HEK293 (cell line): ENCODE data around the gene GALT.
A peak's percentile ranks its signal among the peaks of the same experiment; 100 is the strongest.

Experiments used
- CTCF ChIA-PET: fragments of 350-600 bp; formaldehyde crosslinking; extraction: SDS; loops from one replicate; lab custom pipeline; 2021; ENCODE audit warnings: antibody characterized with exemption; lab: Yijun Ruan, JAX
- POLR2A ChIA-PET: fragments of 300-600 bp; formaldehyde crosslinking; extraction: SDS; loops from one replicate; lab custom pipeline; 2020; ENCODE audit warnings: antibody characterized with exemption, inconsistent platforms; lab: Yijun Ruan, JAX
- H3K27ac ChIP-seq: fragments of 200-500 bp; sonication (Bioruptor generic); 2 replicates; pipeline ENCODE4 v1.5.1; 2014; ENCODE audit warnings: low read depth, low read length, control low read depth, inconsistent platforms; ENCODE audit errors: extremely low read depth
- H3K36me3 ChIP-seq, 2 experiments: fragments of 200-500 bp in 1 of 2; sonication (Bioruptor generic) in 1 of 2; 1 replicate in 1 of 2; 2 replicates in 1 of 2; pipeline ENCODE4 v1.5.1; 2014 to 2017; ENCODE audit warnings: inconsistent platforms in 2 of 2, low read length in 2 of 2; ENCODE audit not compliant: control insufficient read depth in 2 of 2, insufficient read depth in 1 of 2
- H3K4me1 ChIP-seq: fragments of 200-500 bp; sonication (Bioruptor generic); 2 replicates; pipeline ENCODE4 v1.5.1; 2014; ENCODE audit warnings: mild to moderate bottlenecking, low read length, inconsistent platforms; ENCODE audit not compliant: control insufficient read depth, insufficient read depth
- H3K4me3 ChIP-seq: 2 replicates; pipeline ENCODE4 v1.5.1; 2011; ENCODE audit warnings: low read depth, mild to moderate bottlenecking, control low read depth, low read length, moderate library complexity
- H3K9me3 ChIP-seq: fragments of 200-500 bp; sonication (Bioruptor generic); 2 replicates; pipeline ENCODE4 v1.5.1; 2014; ENCODE audit warnings: low read depth, low read length, inconsistent platforms; ENCODE audit not compliant: control insufficient read depth, insufficient read depth
- ZBTB20 ChIP-seq: fragments of 450-650 bp; formaldehyde crosslinking; IDR thresholded peaks from 2 replicates; pipeline ENCODE4 v1.5.1; 2016; ENCODE audit warnings: missing biosample characterization, missing genetic modification characterization
- ZNF10 ChIP-seq: fragments of 450-650 bp; formaldehyde crosslinking; IDR thresholded peaks from 2 replicates; pipeline ENCODE4 v1.5.1; 2017; ENCODE audit warnings: missing biosample characterization, missing genetic modification characterization
- ZNF114 ChIP-seq: fragments of 450-650 bp; formaldehyde crosslinking; IDR thresholded peaks from 2 replicates; pipeline ENCODE4 v1.5.0; 2017; ENCODE audit warnings: missing biosample characterization, missing genetic modification characterization
- ZNF202 ChIP-seq: fragments of 450-650 bp; formaldehyde crosslinking; IDR thresholded peaks from 2 replicates; pipeline ENCODE4 v1.5.1; 2016; ENCODE audit warnings: missing biosample characterization, missing genetic modification characterization, borderline replicate concordance
- ZNF214 ChIP-seq: fragments of 450-650 bp; formaldehyde crosslinking; IDR thresholded peaks from 2 replicates; pipeline ENCODE4 v1.5.1; 2017; ENCODE audit warnings: missing biosample characterization, mild to moderate bottlenecking, missing genetic modification characterization, borderline replicate concordance
- ZNF24 ChIP-seq: fragments of 450-650 bp; formaldehyde crosslinking; IDR thresholded peaks from 2 replicates; pipeline ENCODE4 v1.5.1; 2016; ENCODE audit warnings: missing biosample characterization, missing genetic modification characterization
- ZNF248 ChIP-seq: fragments of 450-650 bp; formaldehyde crosslinking; IDR thresholded peaks from 2 replicates; pipeline ENCODE4 v1.5.1; 2017; ENCODE audit warnings: missing biosample characterization, missing genetic modification characterization
- ZNF266 ChIP-seq: fragments of 450-650 bp; formaldehyde crosslinking; IDR thresholded peaks from 2 replicates; pipeline ENCODE4 v1.5.1; 2016; ENCODE audit warnings: missing biosample characterization, missing genetic modification characterization, low read depth
- ZNF549 ChIP-seq: fragments of 450-650 bp; IDR thresholded peaks from 2 replicates; pipeline ENCODE4 v1.5.1; 2018; ENCODE audit warnings: missing biosample characterization, missing genetic modification characterization, mild to moderate bottlenecking, inconsistent platforms, moderate library complexity
- ZNF558 ChIP-seq: fragments of 450-650 bp; formaldehyde crosslinking; IDR thresholded peaks from 2 replicates; pipeline ENCODE4 v1.5.1; 2016; ENCODE audit warnings: missing biosample characterization, missing genetic modification characterization
- ZNF561 ChIP-seq: fragments of 450-650 bp; IDR thresholded peaks from 2 replicates; pipeline ENCODE4 v1.5.1; 2018; ENCODE audit warnings: missing biosample characterization, missing genetic modification characterization, borderline replicate concordance
- ZNF692 ChIP-seq: fragments of 450-650 bp; formaldehyde crosslinking; IDR thresholded peaks from 2 replicates; pipeline ENCODE4 v1.5.1; 2016; ENCODE audit warnings: missing biosample characterization, missing genetic modification characterization
- ZNF707 ChIP-seq: fragments of 450-650 bp; formaldehyde crosslinking; IDR thresholded peaks from 2 replicates; pipeline ENCODE4 v1.5.1; 2016; ENCODE audit warnings: missing biosample characterization, missing genetic modification characterization
- TF ChIP-seq, protein P1 (sequence below): fragments of 450-650 bp; formaldehyde crosslinking; IDR thresholded peaks from 2 replicates; pipeline ENCODE4 v1.5.1; 2016; ENCODE audit warnings: missing biosample characterization, missing genetic modification characterization

Gene GALT

DNA sequence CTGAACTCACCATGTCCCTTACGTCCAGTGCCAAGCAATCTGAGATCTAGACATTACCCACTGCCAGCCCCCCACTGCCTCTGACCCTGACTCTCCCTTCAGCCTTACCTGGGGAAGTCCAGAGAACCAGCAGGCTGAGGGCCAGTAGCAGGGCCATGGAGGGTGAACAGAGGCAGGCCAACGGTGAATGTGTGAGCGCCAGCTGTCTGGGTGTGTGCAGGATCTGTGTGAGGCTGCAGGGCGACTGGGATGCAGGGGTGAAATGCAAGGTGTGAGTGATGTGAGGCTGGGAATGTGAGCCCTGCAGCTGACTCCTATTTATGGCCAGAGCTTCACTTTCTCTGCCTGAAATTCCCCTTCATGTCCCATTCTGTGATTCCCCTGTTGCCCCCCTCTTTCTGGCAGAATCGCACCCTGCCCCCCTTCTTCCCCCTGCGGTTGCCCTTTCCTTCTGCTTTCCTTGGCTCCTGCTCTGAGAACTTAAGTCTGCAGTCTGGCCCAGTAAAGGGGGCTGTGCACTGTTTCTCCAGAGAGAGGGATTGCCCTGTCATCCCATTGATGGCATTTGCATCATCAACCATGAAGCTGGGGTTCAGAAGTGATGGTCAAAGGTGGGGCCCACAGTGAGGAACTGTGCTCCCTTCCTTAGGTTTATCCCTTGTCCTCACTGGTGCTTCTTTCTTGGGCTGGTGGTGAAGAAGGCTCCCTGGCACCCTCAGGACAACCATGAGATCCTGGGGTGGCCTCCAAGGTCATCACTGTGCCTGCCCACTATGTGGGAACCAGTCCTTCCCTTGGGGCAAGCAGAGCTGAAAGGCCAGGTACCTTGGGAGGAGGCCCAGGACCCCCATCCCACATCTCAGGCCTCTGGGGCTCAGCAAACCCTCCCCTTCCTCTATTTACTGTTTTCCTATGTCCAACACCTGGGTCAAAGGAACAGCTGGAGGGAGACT, 44.8 kb downstream of the GALT start, which contains the start of gene CCL19:
CCL19 (minus strand) TSS at position 294 of the 953 bp plus-strand sequence; CDS start at position 157, 137 bp downstream.
- ChIA-PET CTCF (interaction anchor here (0.6 to 8.3 kb wide), 7 partner anchors 11 to 897 kb away, joined by 3 to 99 read pairs (median 4); partner anchors contain the start of genes PHF24 and RPP25L), POLR2A (no interaction called here)

DNA sequence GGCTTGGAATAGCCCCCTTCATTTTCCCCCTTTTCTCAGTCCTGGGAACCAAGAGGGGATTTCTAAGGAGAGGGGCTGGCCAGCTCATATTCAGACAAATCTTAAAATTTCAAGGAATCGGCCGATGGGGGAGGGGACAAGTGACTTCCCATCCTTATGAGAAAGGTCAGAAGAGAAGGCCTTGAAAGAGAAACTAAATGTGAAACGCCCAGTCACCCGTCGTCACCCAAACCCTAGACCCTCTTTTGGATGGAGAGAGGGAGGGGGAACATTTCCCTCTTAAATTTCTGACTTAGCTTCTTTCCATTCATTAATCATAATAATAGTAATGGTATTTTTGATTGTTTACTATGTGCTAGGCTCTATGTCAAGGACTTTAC, 45.5 kb downstream of the GALT start:
- Histone ChIP-seq H3K36me3 (no peaks in the 10 kb centered on the region), H3K27ac (no peak overlapping the region), H3K4me3 (no peak overlapping the region), H3K9me3 (no peaks in the 10 kb centered on the region), H3K4me1 (no peaks in the 10 kb centered on the region)
- ChIA-PET POLR2A (no interaction called here), CTCF (interaction anchor here (0.6 to 8.3 kb wide), 7 partner anchors 10 to 896 kb away, joined by 3 to 99 read pairs (median 4); partner anchors contain the start of genes PHF24 and RPP25L)
- TF ChIP-seq ZNF549 (tag by site-specific recombination) = no peak

More for the DNA sequence above, 44.8 kb downstream of the GALT start, which contains the start of gene CCL19:
- H3K36me3 ChIP-seq = no peaks in the 10 kb centered on the region
- H3K9me3 ChIP-seq = no peaks in the 10 kb centered on the region
- no peaks in the 10 kb centered on the region for H3K4me1 ChIP-seq
- TF ChIP-seq ZNF692 (tag by site-specific recombination) (0 out of 2 replicates have a peak, but pooled peaks have one; percentile 29), ZNF248 (tag by site-specific recombination) (no peak), ZBTB20 (no peak)
- TF ChIP-seq, protein P1, sequence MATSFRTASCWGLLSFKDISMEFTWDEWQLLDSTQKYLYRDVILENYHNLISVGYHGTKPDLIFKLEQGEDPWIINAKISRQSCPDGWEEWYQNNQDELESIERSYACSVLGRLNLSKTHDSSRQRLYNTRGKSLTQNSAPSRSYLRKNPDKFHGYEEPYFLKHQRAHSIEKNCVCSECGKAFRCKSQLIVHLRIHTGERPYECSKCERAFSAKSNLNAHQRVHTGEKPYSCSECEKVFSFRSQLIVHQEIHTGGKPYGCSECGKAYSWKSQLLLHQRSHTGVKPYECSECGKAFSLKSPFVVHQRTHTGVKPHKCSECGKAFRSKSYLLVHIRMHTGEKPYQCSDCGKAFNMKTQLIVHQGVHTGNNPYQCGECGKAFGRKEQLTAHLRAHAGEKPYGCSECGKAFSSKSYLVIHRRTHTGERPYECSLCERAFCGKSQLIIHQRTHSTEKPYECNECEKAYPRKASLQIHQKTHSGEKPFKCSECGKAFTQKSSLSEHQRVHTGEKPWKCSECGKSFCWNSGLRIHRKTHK (tag by site-specific recombination) = no peak
- H3K27ac ChIP-seq = no peak within 1 kb of the TSS
- no peak within 1 kb of the TSS for H3K4me3 ChIP-seq

- H3K9me3 ChIP-seq = no peaks in the 10 kb centered on the region
- TF ChIP-seq ZNF10 = no peak
- TF ChIP-seq ZNF707 (tag by site-specific recombination) = no peak
- no peak for TF ChIP-seq ZNF24 (tag by site-specific recombination)
- TF ChIP-seq ZNF558 (tag by site-specific recombination) = peak; percentile 94
- TF ChIP-seq ZNF202 = no peak
- TF ChIP-seq, all 188 proteins: peak for 1
- Histone ChIP-seq H3K4me3 (no peak overlapping the region), H3K36me3 (no peaks in the 10 kb centered on the region), H3K4me1 (no peaks in the 10 kb centered on the region), H3K27ac (no peak overlapping the region)
- CTCF ChIA-PET = interaction anchor here (0.6 to 1.5 kb wide), 3 partner anchors 10 to 82 kb away, joined by 3 to 7 read pairs (median 4); partner anchors contain the start of gene RPP25L
- POLR2A ChIA-PET = no interaction called here
These were observed 47.1 kb downstream of the GALT start for GRCh38 chr9:34693560-34693959.

DNA sequence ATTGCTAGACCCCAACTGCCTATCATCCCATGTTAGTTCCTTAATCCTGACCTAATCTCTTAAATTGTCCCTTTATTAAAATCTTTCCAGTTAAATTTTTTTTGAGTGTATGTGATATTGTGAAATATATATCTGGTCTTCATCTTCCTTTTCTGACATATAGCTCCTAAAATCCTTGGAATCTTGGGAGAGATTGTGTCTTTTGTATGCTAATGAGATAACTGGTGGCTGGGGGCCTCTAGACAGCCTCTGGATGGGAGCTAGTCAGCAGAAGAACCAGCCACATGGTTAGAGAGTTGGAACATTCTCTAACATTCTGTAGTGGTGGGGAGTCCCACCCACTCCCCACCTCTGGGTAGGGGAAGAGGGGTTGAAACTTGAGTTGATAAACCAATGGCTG, 48.3 kb downstream of the GALT start:
- Histone ChIP-seq H3K27ac (no peak overlapping the region), H3K4me1 (no peaks in the 10 kb centered on the region), H3K9me3 (no peaks in the 10 kb centered on the region), H3K4me3 (no peak overlapping the region), H3K36me3 (no peaks in the 10 kb centered on the region)
- TF ChIP-seq ZNF266 (no peak), ZNF561 (no peak), ZNF214 (tag by site-specific recombination) (no peak), ZNF114 (tag by site-specific recombination) (no peak), ZBTB20 (no peak)
- POLR2A ChIA-PET = no interaction called here
- CTCF ChIA-PET = interaction anchor here (0.5 to 1.5 kb wide), 5 partner anchors 8 to 222 kb away, joined by 3 to 5 read pairs (median 3); no protein-coding TSS in a partner anchor
